GM21786 (cell line): Measurements from ENCODE around the gene CD164L2.
"Not testable (repeated sequence)": the region's sequence is repeated elsewhere in the genome, so short reads cannot be mapped to it uniquely, and the experiment has no call there.

Source experiments
- ATAC-seq: cut with Tn5 transposase; IDR thresholded peaks from one replicate; pipeline ENCODE4 v1.9.1; 2021; ENCODE audit not compliant: unreplicated experiment

CD164L2 gene

GRCh38 chr1:27405598-27406361, 22.6 kb upstream of the CD164L2 start:
- not testable (repeated sequence) for ATAC-seq

- no peak for ATAC-seq
These were observed 21.9 kb upstream of the CD164L2 start for GRCh38 chr1:27405074-27405473.

GRCh38 chr1:27403931-27404330, 20.8 kb upstream of the CD164L2 start:
- peak; percentile 9 for ATAC-seq

GRCh38 chr1:27403065-27403726, 20.1 kb upstream of the CD164L2 start:
- peak; percentile 44 for ATAC-seq

GRCh38 chr1:27402349-27402754, 19.2 kb upstream of the CD164L2 start:
- no peak for ATAC-seq

- no peak for ATAC-seq
These were observed 17.8 kb upstream of the CD164L2 start for GRCh38 chr1:27400963-27401341.

- ATAC-seq = no peak
These were observed 17.2 kb upstream of the CD164L2 start for GRCh38 chr1:27400082-27400962.

GRCh38 chr1:27399251-27400025, 16.3 kb upstream of the CD164L2 start:
- no peak for ATAC-seq

- ATAC-seq = no peak
These were observed 15.4 kb upstream of the CD164L2 start for GRCh38 chr1:27398405-27399149.

- no peak for ATAC-seq
These were observed 14.6 kb upstream of the CD164L2 start for GRCh38 chr1:27397749-27398148.

- ATAC-seq = no peak
These were observed 14.0 kb upstream of the CD164L2 start for GRCh38 chr1:27397110-27397509.

- ATAC-seq = no peak
These were observed 12.5 kb upstream of the CD164L2 start for GRCh38 chr1:27395441-27396195.

- no peak for ATAC-seq
These were observed 11.8 kb upstream of the CD164L2 start for GRCh38 chr1:27394925-27395324.

GRCh38 chr1:27394282-27394658, 11.1 kb upstream of the CD164L2 start:
- ATAC-seq = no peak

- no peak for ATAC-seq
These were observed 10.6 kb upstream of the CD164L2 start for GRCh38 chr1:27393641-27394281.

GRCh38 chr1:27392778-27393635, 9.9 kb upstream of the CD164L2 start:
- ATAC-seq = peak; percentile 4

GRCh38 chr1:27392096-27392777, 9.1 kb upstream of the CD164L2 start, which contains the start of gene GPR3:
TSS of gene GPR3 (plus strand) at chr1:27392622. CDS start at chr1:27393799, 1,177 bp downstream.
- peak; percentile 77 for ATAC-seq
